CD14-positive monocyte (primary cell): ENCODE results near the gene NINL. TPM values are rescaled to one million over a fixed set of nuclear protein-coding genes. Genes with fewer than 3 reads are reported as not detected.

ENCODE experiments used
- DNase-seq, 3 donors: peaks; one replicate each; pipeline ENCODE4 v3.0.0-alpha.2; 2011 to 2022
- H2AFZ ChIP-seq: 2 replicates; pipeline ENCODE4 v1.6.0; 2012; ENCODE audit warnings: mild to moderate bottlenecking, low read depth, low read length, inconsistent platforms; ENCODE audit not compliant: insufficient read depth, poor library complexity, severe bottlenecking
- H3K27ac ChIP-seq, 2 donors: 1 replicate in 1 of 2; 2 replicates in 1 of 2; pipeline ENCODE4 v1.5.1; 2012 to 2013; ENCODE audit warnings: low read length in 2 of 2, control low read depth in 1 of 2, inconsistent platforms in 1 of 2, low read depth in 1 of 2, mild to moderate bottlenecking in 1 of 2
- H3K27me3 ChIP-seq, 2 donors: one replicate each; pipeline versions ENCODE4 v1.6.0 to v1.6.1; 2011 to 2013; ENCODE audit warnings: low read length in 2 of 2; ENCODE audit not compliant: control insufficient read depth in 2 of 2, insufficient read depth in 2 of 2
- H3K36me3 ChIP-seq, 2 donors: replicated peaks in 1 of 2; 1 replicate in 1 of 2; 2 replicates in 1 of 2; pipeline versions ENCODE4 v1.5.1 to v1.6.1; 2012 to 2013; ENCODE audit warnings: low read length in 2 of 2, control low read depth in 1 of 2, inconsistent platforms in 1 of 2, mild to moderate bottlenecking in 1 of 2; ENCODE audit not compliant: insufficient read depth in 2 of 2, control insufficient read depth in 1 of 2
- H3K4me1 ChIP-seq, 2 donors: 1 replicate in 1 of 2; 2 replicates in 1 of 2; pipeline versions ENCODE4 v1.5.1 to v1.6.1; 2012 to 2013; ENCODE audit warnings: low read length in 2 of 2, control low read depth in 1 of 2, inconsistent platforms in 1 of 2, mild to moderate bottlenecking in 1 of 2, moderate library complexity in 1 of 2; ENCODE audit not compliant: insufficient read depth in 2 of 2, control insufficient read depth in 1 of 2
- H3K4me2 ChIP-seq: replicated peaks from 2 replicates; pipeline ENCODE3; 2012; ENCODE audit warnings: low read length, moderate library complexity, mild to moderate bottlenecking; ENCODE audit not compliant: poor library complexity, severe bottlenecking; ENCODE audit errors: extremely low read depth
- H3K4me3 ChIP-seq, 3 experiments: fragments of 200-600 bp in 1 of 3; sonication (generic) in 1 of 3; replicated peaks in 1 of 3; 1 replicate in 2 of 3; 2 replicates in 1 of 3; pipeline ENCODE4 v1.5.1; 2011 to 2013; ENCODE audit warnings: low read length in 3 of 3, mild to moderate bottlenecking in 3 of 3, control low read depth in 2 of 3, low read depth in 2 of 3, inconsistent platforms in 1 of 3, moderate library complexity in 1 of 3
- H3K79me2 ChIP-seq: 2 replicates; pipeline ENCODE4 v1.6.0; 2012; ENCODE audit warnings: mild to moderate bottlenecking, control low read depth, inconsistent platforms, low read length, moderate library complexity; ENCODE audit not compliant: insufficient read depth
- H3K9ac ChIP-seq: 2 replicates; pipeline ENCODE4 v1.6.0; 2017; ENCODE audit warnings: low read length, mild to moderate bottlenecking; ENCODE audit not compliant: insufficient read depth, poor library complexity, severe bottlenecking
- H3K9me3 ChIP-seq, 2 donors: replicated peaks in 1 of 2; 1 replicate in 1 of 2; 2 replicates in 1 of 2; pipeline versions ENCODE4 v1.5.1 to v1.6.1; 2012 to 2013; ENCODE audit warnings: low read length in 2 of 2, control low read depth in 1 of 2; ENCODE audit not compliant: control insufficient read depth in 1 of 2, insufficient read depth in 1 of 2
- H4K20me1 ChIP-seq: 2 replicates; pipeline ENCODE4 v1.6.0; 2012; ENCODE audit warnings: mild to moderate bottlenecking, low read length, control low read depth, moderate library complexity; ENCODE audit not compliant: insufficient read depth
- H3K27ac Mint-ChIP-seq, 7 donors: one replicate each; pipeline ENCODE4 v1.8.0; 2020; ENCODE audit warnings: mild to moderate bottlenecking in 7 of 7, mixed read lengths in 7 of 7, moderate library complexity in 6 of 7, inconsistent platforms in 2 of 7
- H3K27me3 Mint-ChIP-seq, 3 donors: one replicate each; pipeline ENCODE4 v1.8.0; 2021 to 2022; ENCODE audit warnings: low read depth in 3 of 3, mild to moderate bottlenecking in 3 of 3, mixed read lengths in 3 of 3, moderate library complexity in 3 of 3, inconsistent platforms in 1 of 3
- H3K36me3 Mint-ChIP-seq, 2 donors: one replicate each; pipeline ENCODE4 v1.8.0; 2020; ENCODE audit warnings: mixed read lengths in 2 of 2, inconsistent platforms in 1 of 2, mild to moderate bottlenecking in 1 of 2
- H3K4me1 Mint-ChIP-seq: one replicate; pipeline ENCODE4 v1.8.0; 2020; ENCODE audit warnings: mild to moderate bottlenecking, mixed read lengths
- H3K4me3 Mint-ChIP-seq, 2 donors: one replicate each; pipeline ENCODE4 v1.8.0; 2020; ENCODE audit warnings: mild to moderate bottlenecking in 2 of 2, mixed read lengths in 2 of 2, moderate library complexity in 1 of 2
- H3K9me3 Mint-ChIP-seq, 7 donors: one replicate each; pipeline ENCODE4 v1.8.0; 2020 to 2022; ENCODE audit warnings: mixed read lengths in 7 of 7, mild to moderate bottlenecking in 6 of 7, moderate library complexity in 6 of 7, inconsistent platforms in 2 of 7
- CTCF ChIP-seq: fragments of 200-600 bp; IDR thresholded peaks from one replicate; pipeline ENCODE4 v1.8.0; 2022; ENCODE audit warnings: antibody characterized with exemption, mild to moderate bottlenecking
- WGBS: methylation state at CpG from one replicate; pipeline ENCODE4 v1.1.5; 2013; ENCODE audit warnings: missing lambda C conversion rate; ENCODE audit not compliant: insufficient coverage; 5-methylcytosine and 5-hydroxymethylcytosine counted together
- intact Hi-C, 2 donors: fragments of 100-400 bp; cut with micrococcal nuclease; formaldehyde crosslinking; loops; one replicate each; pipeline versions ENCODE4 v1.15.0 to v1.15.1; 2023
- polyA plus RNA-seq, 3 donors: library from polyadenylated mRNA; depleted of rRNA in 1 of 3; unstranded in 2 of 3; stranded (reverse) in 1 of 3; fragments of 300-500 nt in 2 of 3; fragments of >200 nt in 1 of 3; fragmentation: Illumina TruSeq in 2 of 3; gene quantifications; 1 replicate in 2 of 3; 2 replicates in 1 of 3; pipeline ENCODE4 v1.2.3, GENCODE V29; 2012 to 2021

The NINL gene
- polyA plus RNA-seq, 3 donors, result 0.08 to 0.15 TPM; not detected in 1

- Histone ChIP-seq H4K20me1 (no peaks in the 10 kb centered on the region), H2AFZ (no peak overlapping the region), H3K9me3 (no peaks in the 10 kb centered on the region), H3K4me1 (no peaks in the 10 kb centered on the region), H3K27ac (no peak overlapping the region), H3K36me3 (no peaks in the 10 kb centered on the region), H3K27me3 (no peaks in the 10 kb centered on the region), H3K79me2 (no peaks in the 10 kb centered on the region), H3K4me2 (no peak overlapping the region), H3K4me3 (no peak overlapping the region), H3K9ac (no peak overlapping the region)
- no peak overlapping the region for H3K27ac Mint-ChIP-seq
- WGBS, result 26% methylated on average over 2 of the region's 2 CpGs
- H3K36me3 Mint-ChIP-seq, result no peaks in the 10 kb centered on the region
- H3K9me3 Mint-ChIP-seq, result peaks cover 0 to 1% (median 0%) of the 10 kb centered on the region in 7 donors
- H3K4me3 Mint-ChIP-seq, result no peak overlapping the region
- TF ChIP-seq CTCF, result no peak
- intact Hi-C loops, result no loop called here
- H3K4me1 Mint-ChIP-seq, result no peaks in the 10 kb centered on the region
- DNase-seq, result no peak
- H3K27me3 Mint-ChIP-seq, result peaks cover 0 to 10% (median 7%) of the 10 kb centered on the region in 3 donors
Observed at GRCh38 chr20:25571240-25571639, 14.1 kb downstream of the NINL start.

GRCh38 chr20:25570148-25570530, 15.2 kb downstream of the NINL start:
- intact Hi-C loops, result no loop called here
- H3K27ac ChIP-seq, result no peak overlapping the region
- WGBS, result 100% methylated on average over 3 of the region's 7 CpGs
- no peaks in the 10 kb centered on the region for H3K36me3 Mint-ChIP-seq
- no peak overlapping the region for H3K4me3 Mint-ChIP-seq
- TF ChIP-seq CTCF, result no peak
- peaks cover 0 to 1% (median 0%) of the 10 kb centered on the region in 7 donors for H3K9me3 Mint-ChIP-seq
- peaks cover 0 to 12% (median 7%) of the 10 kb centered on the region in 3 donors for H3K27me3 Mint-ChIP-seq
- H3K4me1 Mint-ChIP-seq, result no peaks in the 10 kb centered on the region
- H3K27ac Mint-ChIP-seq, result peak overlapping the region in 1 of 7 donors; percentile 40
- no peaks in the 10 kb centered on the region for H3K4me1 ChIP-seq
- H3K9me3 ChIP-seq, result no peaks in the 10 kb centered on the region
- H3K36me3 ChIP-seq, result no peaks in the 10 kb centered on the region
- no peak overlapping the region for H3K4me3 ChIP-seq
- H2AFZ ChIP-seq, result no peak overlapping the region
- no peak for DNase-seq
- no peak overlapping the region for H3K4me2 ChIP-seq
- no peaks in the 10 kb centered on the region for H3K27me3 ChIP-seq
- H3K9ac ChIP-seq, result no peak overlapping the region
- no peaks in the 10 kb centered on the region for H4K20me1 ChIP-seq
- H3K79me2 ChIP-seq, result no peaks in the 10 kb centered on the region
